Measurements from ENCODE around the gene SREBF2. TPM values are rescaled to one million over a fixed set of nuclear protein-coding genes. Genes with fewer than 3 reads are reported as not detected.

The SREBF2 gene
- total and polyA plus RNA-seq, 2 of the 13 experiments (the other 11 are each of a cell fraction or from before 2014, with no cell fraction given): 53.8 to 72.6 TPM

GRCh38 chr22:41913842-41914534, 81.1 kb downstream of the SREBF2 start:
- FAIRE-seq (no peak), DNase-seq (ENCODE audit: low spot score) (no peak), ATAC-seq (no peak)
- intact Hi-C loops (cut with micrococcal nuclease; ENCODE audit: unreplicated experiment): no loop called here
- Histone ChIP-seq H3K36me3 (replicated peaks in 1 of 2; ENCODE audit: control insufficient read depth in 1 of 2, insufficient read depth in 2 of 2, low read length in 2 of 2) (no peaks in the 10 kb centered on the region), H3K9ac (ENCODE audit: insufficient read depth, low read depth, low read length) (no peak overlapping the region), H3K9me3 (ENCODE audit: low read length) (no peaks in the 10 kb centered on the region), H3K4me3 (replicated peaks in 1 of 3; ENCODE audit: insufficient read depth in 1 of 3, low read depth in 2 of 3, low read length in 3 of 3) (no peak overlapping the region), H3K27me3 (ENCODE audit: control insufficient read depth in 1 of 2, insufficient read depth in 2 of 2, low read length in 2 of 2) (peaks cover 26 to 79% of the 10 kb centered on the region in 2 experiments), H2AFZ (ENCODE audit: low read length) (no peak overlapping the region), H3K4me2 (ENCODE audit: low read depth, low read length) (peak overlapping the region; percentile 7; the same call in 1 of the 2 replicates), H4K20me1 (ENCODE audit: insufficient read depth, low read length) (peaks cover 19% of the 10 kb centered on the region; the same call in 1 of the 2 replicates), H3K4me1 (ENCODE audit: insufficient read depth, low read length) (peaks cover 21% of the 10 kb centered on the region), H3K27ac (ENCODE audit: extremely low read length, insufficient read depth, low read length) (no peak overlapping the region), H3K79me2 (ENCODE audit: insufficient read depth, low read length) (no peaks in the 10 kb centered on the region)
- POLR2A ChIA-PET: no interaction called here
- no TSS peak for BruUV-seq (replicated peaks)
- CTCF ChIA-PET (ENCODE audit: low intra/inter-chr PET ratio, low total read pairs): no interaction called here
- WGBS (ENCODE audit: low lambda C conversion rate): 15% methylated on average over 12 of the region's 79 CpGs
- TF ChIP-seq ZNF800 (CRISPR knock-in tag; IDR thresholded peaks at IDR 0.05) (peak; percentile 96), MTERF4 (CRISPR knock-in tag; IDR thresholded peaks at IDR 0.05) (no peak), HNRNPLL (IDR thresholded peaks at IDR 0.05; ENCODE audit: low read depth, low read length, poor library complexity, severe bottlenecking) (peak; percentile 80), BHLHE40 (IDR thresholded peaks at IDR 0.05; ENCODE audit: low read length) (0 out of 2 replicates have a peak, but pooled peaks have one; percentile 18), ZNF740 (CRISPR knock-in tag; IDR thresholded peaks at IDR 0.05) (peak; percentile 56; the same call in 1 of the 2 replicates)
- in situ Hi-C loops (cut with HindIII; ENCODE audit: extremely low pct_ligation_motif_present, low pct_unique_long_range_greater_than_20kb): no loop called here

Measured in HepG2 (cell line).